ENCODE results near the gene SCMH1.

DNA sequence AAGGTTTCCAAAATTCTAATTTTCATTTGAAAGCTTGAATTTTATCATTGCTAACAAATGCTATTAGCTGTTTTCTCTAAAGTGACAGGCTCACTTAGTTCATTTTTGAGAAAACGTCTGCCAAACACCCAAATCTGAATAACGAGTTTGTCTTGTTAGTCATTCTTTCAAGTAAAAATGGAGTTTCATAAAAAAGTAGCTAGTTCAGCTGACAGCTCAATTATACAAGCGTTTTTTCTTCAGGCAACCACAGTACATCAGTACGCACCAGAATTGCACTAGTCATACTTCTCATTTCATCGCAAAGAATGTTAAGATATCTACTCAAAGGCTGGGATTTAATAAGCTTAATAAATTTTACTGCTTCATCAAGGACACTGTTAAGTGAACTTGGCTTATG, 148.3 kb downstream of the SCMH1 start:
- no peak for TF ChIP-seq TAF1 (IDR thresholded peaks at IDR 0.05; ENCODE audit: low read depth)
- TF ChIP-seq, protein P1, sequence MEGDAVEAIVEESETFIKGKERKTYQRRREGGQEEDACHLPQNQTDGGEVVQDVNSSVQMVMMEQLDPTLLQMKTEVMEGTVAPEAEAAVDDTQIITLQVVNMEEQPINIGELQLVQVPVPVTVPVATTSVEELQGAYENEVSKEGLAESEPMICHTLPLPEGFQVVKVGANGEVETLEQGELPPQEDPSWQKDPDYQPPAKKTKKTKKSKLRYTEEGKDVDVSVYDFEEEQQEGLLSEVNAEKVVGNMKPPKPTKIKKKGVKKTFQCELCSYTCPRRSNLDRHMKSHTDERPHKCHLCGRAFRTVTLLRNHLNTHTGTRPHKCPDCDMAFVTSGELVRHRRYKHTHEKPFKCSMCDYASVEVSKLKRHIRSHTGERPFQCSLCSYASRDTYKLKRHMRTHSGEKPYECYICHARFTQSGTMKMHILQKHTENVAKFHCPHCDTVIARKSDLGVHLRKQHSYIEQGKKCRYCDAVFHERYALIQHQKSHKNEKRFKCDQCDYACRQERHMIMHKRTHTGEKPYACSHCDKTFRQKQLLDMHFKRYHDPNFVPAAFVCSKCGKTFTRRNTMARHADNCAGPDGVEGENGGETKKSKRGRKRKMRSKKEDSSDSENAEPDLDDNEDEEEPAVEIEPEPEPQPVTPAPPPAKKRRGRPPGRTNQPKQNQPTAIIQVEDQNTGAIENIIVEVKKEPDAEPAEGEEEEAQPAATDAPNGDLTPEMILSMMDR (IDR thresholded peaks at IDR 0.05; ENCODE audit: poor library complexity, severe bottlenecking) = no peak

All from neural cell (in vitro differentiated cells).